ENCODE results near the gene MUC5B. TPM values are rescaled to one million over a fixed set of nuclear protein-coding genes. Genes with fewer than 3 reads are reported as not detected.

The MUC5B gene
- total RNA-seq, 3 donors from 2014 or later = 2.0 to 6.9 TPM; not detected in 1

- H3K4me1 ChIP-seq = no peaks in the 10 kb centered on the region
- peaks cover 0 to 34% of the 10 kb centered on the region in 2 donors for H3K27me3 ChIP-seq
- H3K36me3 ChIP-seq = no peaks in the 10 kb centered on the region
- intact Hi-C loops (cut with DNase I; ENCODE audit: low total_unique reads) = no loop called here
- no peak for DNase-seq (ENCODE audit: low spot score in 2 of 2)
- H3K4me3 ChIP-seq = no peak overlapping the region
- H3K9me3 ChIP-seq = no peaks in the 10 kb centered on the region
- no peak overlapping the region for H3K27ac ChIP-seq
- TF ChIP-seq POLR2A (IDR thresholded peaks at IDR 0.05) = no peak
- TF ChIP-seq POLR2AphosphoS5 (IDR thresholded peaks at IDR 0.05) = no peak
- TF ChIP-seq CTCF (IDR thresholded peaks at IDR 0.05) = no peak
Measured at GRCh38 chr11:1176224-1177019, 46.4 kb upstream of the MUC5B start.

- no peak for TF ChIP-seq CTCF (IDR thresholded peaks at IDR 0.05)
- no peak for TF ChIP-seq POLR2AphosphoS5 (IDR thresholded peaks at IDR 0.05)
- TF ChIP-seq POLR2A (IDR thresholded peaks at IDR 0.05) = no peak
- Histone ChIP-seq H3K4me3 (no peak overlapping the region), H3K9me3 (no peaks in the 10 kb centered on the region), H3K36me3 (no peaks in the 10 kb centered on the region), H3K27ac (no peak overlapping the region), H3K4me1 (no peaks in the 10 kb centered on the region), H3K27me3 (peaks cover 0 to 42% of the 10 kb centered on the region in 2 donors)
- no peak for DNase-seq (ENCODE audit: low spot score in 2 of 2)
- intact Hi-C loops (cut with DNase I; ENCODE audit: low total_unique reads) = no loop called here
Measured at GRCh38 chr11:1177020-1177770, 45.7 kb upstream of the MUC5B start.

- TF ChIP-seq POLR2A (IDR thresholded peaks at IDR 0.05) = no peak
- no peak for TF ChIP-seq POLR2AphosphoS5 (IDR thresholded peaks at IDR 0.05)
- TF ChIP-seq CTCF (IDR thresholded peaks at IDR 0.05) = no peak
- H3K27me3 ChIP-seq = peaks cover 0 to 44% of the 10 kb centered on the region in 2 donors
- H3K36me3 ChIP-seq = no peaks in the 10 kb centered on the region
- no peaks in the 10 kb centered on the region for H3K4me1 ChIP-seq
- H3K27ac ChIP-seq = no peak overlapping the region
- H3K4me3 ChIP-seq = no peak overlapping the region
- intact Hi-C loops (cut with DNase I; ENCODE audit: low total_unique reads) = no loop called here
- no peak for DNase-seq (ENCODE audit: low spot score in 2 of 2)
- no peaks in the 10 kb centered on the region for H3K9me3 ChIP-seq
Measured at GRCh38 chr11:1177771-1178090, 45.1 kb upstream of the MUC5B start.

- no peak overlapping the region for H3K4me3 ChIP-seq
- no peaks in the 10 kb centered on the region for H3K4me1 ChIP-seq
- DNase-seq (ENCODE audit: low spot score in 2 of 2) = no peak
- no peak for TF ChIP-seq CTCF (IDR thresholded peaks at IDR 0.05)
- H3K27me3 ChIP-seq = peaks cover 0 to 44% of the 10 kb centered on the region in 2 donors
- H3K27ac ChIP-seq = no peak overlapping the region
- intact Hi-C loops (cut with DNase I; ENCODE audit: low total_unique reads) = no loop called here
- no peaks in the 10 kb centered on the region for H3K36me3 ChIP-seq
- no peaks in the 10 kb centered on the region for H3K9me3 ChIP-seq
Measured at GRCh38 chr11:1178201-1178885, 44.5 kb upstream of the MUC5B start.

GRCh38 chr11:1178906-1179305 is 44.0 kb upstream of the MUC5B start:
- Histone ChIP-seq H3K27ac (no peak overlapping the region), H3K27me3 (peaks cover 0 to 44% of the 10 kb centered on the region in 2 donors), H3K4me3 (no peak overlapping the region), H3K9me3 (no peaks in the 10 kb centered on the region), H3K36me3 (no peaks in the 10 kb centered on the region), H3K4me1 (no peaks in the 10 kb centered on the region)
- no peak for DNase-seq (ENCODE audit: low spot score in 2 of 2)
- intact Hi-C loops (cut with DNase I; ENCODE audit: low total_unique reads) = no loop called here
- TF ChIP-seq CTCF (IDR thresholded peaks at IDR 0.05) = no peak
- no peak for TF ChIP-seq POLR2AphosphoS5 (IDR thresholded peaks at IDR 0.05)
- no peak for TF ChIP-seq POLR2A (IDR thresholded peaks at IDR 0.05)
